H1 (cell line): ENCODE data around the gene SLC5A10. TPM values are rescaled to one million over a fixed set of nuclear protein-coding genes. Genes with fewer than 3 reads are reported as not detected.
A peak's percentile ranks its signal among the peaks of the same experiment; 100 is the strongest.

Experiments used
- CTCF ChIA-PET: fragments of 300-600 bp; sonication (Branson Sonifier 250); formaldehyde crosslinking; loops from one replicate; lab custom pipeline; 2021; ENCODE audit not compliant: partially characterized antibody; lab: Charles Lee
- POLR2A ChIA-PET: fragments of 300-600 bp; sonication (Branson Sonifier 250); formaldehyde crosslinking; loops from one replicate; lab custom pipeline; 2021; ENCODE audit warnings: inconsistent platforms; ENCODE audit not compliant: partially characterized antibody; lab: Charles Lee
- DNase-seq, 2 experiments: peaks; one replicate each; pipeline versions ENCODE4 v3.0.0 to v3.0.0-alpha.2; 2010 to 2022; ENCODE audit warnings: low spot score in 2 of 2, low read depth in 1 of 2, mixed read lengths in 1 of 2
- FAIRE-seq: peaks from 2 replicates; lab custom pipeline; 2011; peaks lifted over from hg19 to GRCh38; lab: Jason Lieb, UNC
- H2AFZ ChIP-seq: 2 replicates; pipeline ENCODE4 v1.8.1; 2012; ENCODE audit warnings: low read length, inconsistent platforms
- H2AK5ac ChIP-seq: 2 replicates; pipeline ENCODE4 v1.6.1; 2013; ENCODE audit warnings: low read depth, low read length
- H2BK120ac ChIP-seq: replicated peaks from 2 replicates; pipeline ENCODE3; 2013; ENCODE audit warnings: low read depth, low read length, inconsistent platforms
- H2BK12ac ChIP-seq: 2 replicates; pipeline ENCODE4 v1.6.1; 2013; ENCODE audit warnings: low read depth, low read length
- H2BK15ac ChIP-seq: 2 replicates; pipeline ENCODE4 v1.6.1; 2013; ENCODE audit warnings: low read length
- H2BK20ac ChIP-seq: 2 replicates; pipeline ENCODE4 v1.6.1; 2013; ENCODE audit warnings: low read length
- H2BK5ac ChIP-seq: 2 replicates; pipeline ENCODE4 v1.6.1; 2013; ENCODE audit warnings: low read depth, low read length
- H3K14ac ChIP-seq: 2 replicates; pipeline ENCODE4 v1.6.1; 2013; ENCODE audit warnings: inconsistent platforms; ENCODE audit not compliant: insufficient read length
- H3K18ac ChIP-seq: 2 replicates; pipeline ENCODE4 v1.6.1; 2013; ENCODE audit warnings: low read length; ENCODE audit errors: extremely low read depth
- H3K23ac ChIP-seq: 2 replicates; pipeline ENCODE4 v1.6.1; 2013; ENCODE audit warnings: inconsistent platforms; ENCODE audit not compliant: insufficient read length
- H3K23me2 ChIP-seq: 2 replicates; pipeline ENCODE4 v1.6.1; 2013; ENCODE audit warnings: low read depth, low read length
- H3K27ac ChIP-seq: 2 replicates; pipeline ENCODE4 v1.6.1; 2011; ENCODE audit warnings: low read depth, low read length, inconsistent platforms
- H3K27me3 ChIP-seq, 4 experiments: replicated peaks in 1 of 4; 1 replicate in 1 of 4; 2 replicates in 3 of 4; pipeline versions ENCODE4 v1.6.1 to v1.8.1; 2011 to 2013; ENCODE audit warnings: low read length in 3 of 4, mild to moderate bottlenecking in 3 of 4, inconsistent platforms in 2 of 4, mixed read lengths in 2 of 4, moderate library complexity in 1 of 4; ENCODE audit not compliant: control insufficient read depth in 3 of 4, insufficient read depth in 3 of 4; ENCODE audit errors: extremely low read depth in 1 of 4
- H3K36me3 ChIP-seq, 4 experiments: 2 replicates each; pipeline versions ENCODE4 v1.6.1 to v1.8.1; 2011 to 2013; ENCODE audit warnings: mild to moderate bottlenecking in 4 of 4, low read length in 3 of 4, moderate library complexity in 2 of 4, control low read depth in 1 of 4, inconsistent platforms in 1 of 4; ENCODE audit not compliant: insufficient read depth in 4 of 4, control insufficient read depth in 2 of 4
- H3K4ac ChIP-seq: replicated peaks from 2 replicates; pipeline ENCODE3; 2013; ENCODE audit warnings: low read length, low read depth, mixed read lengths, inconsistent platforms; ENCODE audit not compliant: insufficient read length
- H3K4me1 ChIP-seq, 4 experiments: replicated peaks in 1 of 4; 1 replicate in 1 of 4; 2 replicates in 3 of 4; pipeline versions ENCODE4 v1.6.1 to v1.8.1; 2011 to 2013; ENCODE audit warnings: low read length in 3 of 4, inconsistent platforms in 2 of 4, mixed read lengths in 1 of 4; ENCODE audit not compliant: insufficient read depth in 4 of 4, control insufficient read depth in 3 of 4
- H3K4me2 ChIP-seq, 2 experiments: 2 replicates each; pipeline versions ENCODE4 v1.6.1 to v1.8.1; 2011 to 2013; ENCODE audit warnings: low read depth in 2 of 2, low read length in 2 of 2, control low read depth in 1 of 2, inconsistent platforms in 1 of 2, mild to moderate bottlenecking in 1 of 2; ENCODE audit not compliant: insufficient read depth in 1 of 2
- H3K4me3 ChIP-seq, 4 experiments: fragments of 200-600, 300-600 bp in 1 of 4; sonication (generic), shearing (Covaris generic), sonication (Bioruptor Twin) in 1 of 4; 2 replicates each; pipeline versions ENCODE4 v1.5.1 to v1.8.1; 2011 to 2016; ENCODE audit warnings: low read length in 4 of 4, low read depth in 3 of 4, control low read depth in 2 of 4, inconsistent platforms in 2 of 4, mild to moderate bottlenecking in 2 of 4, mixed read lengths in 1 of 4, moderate library complexity in 1 of 4; ENCODE audit not compliant: insufficient read depth in 2 of 4; ENCODE audit errors: extremely low read depth in 1 of 4
- H3K56ac ChIP-seq: replicated peaks from 2 replicates; pipeline ENCODE3; 2013; ENCODE audit warnings: low read depth, mild to moderate bottlenecking, mixed read lengths, low read length, inconsistent platforms; ENCODE audit not compliant: insufficient read length
- H3K79me1 ChIP-seq: 2 replicates; pipeline ENCODE4 v1.6.1; 2013; ENCODE audit warnings: low read depth, low read length, control low read depth
- H3K79me2 ChIP-seq, 2 experiments: 2 replicates each; pipeline versions ENCODE4 v1.6.1 to v1.8.1; 2012 to 2013; ENCODE audit warnings: low read length in 2 of 2, mild to moderate bottlenecking in 2 of 2, inconsistent platforms in 1 of 2; ENCODE audit not compliant: insufficient read depth in 2 of 2, control insufficient read depth in 1 of 2
- H3K9ac ChIP-seq, 4 experiments: replicated peaks in 1 of 4; 1 replicate in 1 of 4; 2 replicates in 3 of 4; pipeline versions ENCODE4 v1.6.1 to v1.8.1; 2011 to 2013; ENCODE audit warnings: low read depth in 3 of 4, low read length in 3 of 4, control low read depth in 2 of 4, mild to moderate bottlenecking in 2 of 4, moderate library complexity in 2 of 4, inconsistent platforms in 1 of 4; ENCODE audit errors: extremely low read depth in 1 of 4
- H3K9me3 ChIP-seq, 2 experiments: 2 replicates each; pipeline versions ENCODE4 v1.6.1 to v1.8.1; 2012 to 2013; ENCODE audit warnings: mild to moderate bottlenecking in 2 of 2, moderate library complexity in 2 of 2, control low read depth in 1 of 2, inconsistent platforms in 1 of 2, low read depth in 1 of 2, low read length in 1 of 2, mixed read lengths in 1 of 2; ENCODE audit not compliant: insufficient read depth in 2 of 2
- H4K20me1 ChIP-seq, 2 experiments: replicated peaks in 1 of 2; 2 replicates each; pipeline versions ENCODE3 to v1.8.1; 2011 to 2013; ENCODE audit warnings: inconsistent platforms in 2 of 2, low read length in 2 of 2, mild to moderate bottlenecking in 1 of 2; ENCODE audit not compliant: insufficient read depth in 2 of 2, control insufficient read depth in 1 of 2
- H4K5ac ChIP-seq: 2 replicates; pipeline ENCODE4 v1.6.1; 2013; ENCODE audit warnings: low read length, low read depth, mixed read lengths, inconsistent platforms; ENCODE audit not compliant: insufficient read length
- H4K8ac ChIP-seq: 2 replicates; pipeline ENCODE4 v1.8.0; 2013; ENCODE audit warnings: mild to moderate bottlenecking, moderate library complexity, low read length, inconsistent platforms; ENCODE audit not compliant: insufficient read depth; ENCODE audit errors: extremely low read depth
- H4K91ac ChIP-seq: replicated peaks from 2 replicates; pipeline ENCODE3; 2013; ENCODE audit warnings: low read length, mixed read lengths, inconsistent platforms; ENCODE audit not compliant: insufficient read length
- BRCA1 ChIP-seq: IDR thresholded peaks from 2 replicates; pipeline ENCODE4 v1.6.1; 2012; ENCODE audit warnings: low read depth, low read length, improper control_type of control experiment
- CBX5 ChIP-seq: fragments of 300-800, 300-1000 bp; sonication (generic); IDR thresholded peaks from 2 replicates; pipeline ENCODE4 v1.7.1; 2016; ENCODE audit warnings: antibody characterized with exemption, low read length, low read depth
- FOSL1 ChIP-seq: IDR thresholded peaks from 2 replicates; pipeline ENCODE4 v1.6.1; 2011; ENCODE audit warnings: mild to moderate bottlenecking, low read depth, low read length, moderate library complexity; ENCODE audit not compliant: insufficient read depth
- GABPA ChIP-seq: IDR thresholded peaks from 2 replicates; pipeline ENCODE4 v1.6.1; 2011; ENCODE audit warnings: mild to moderate bottlenecking, low read length, moderate library complexity, borderline replicate concordance; ENCODE audit not compliant: insufficient read depth
- MAX ChIP-seq: IDR thresholded peaks from 2 replicates; pipeline ENCODE4 v1.6.1; 2012; ENCODE audit warnings: inconsistent platforms
- POU5F1 ChIP-seq: IDR thresholded peaks from 2 replicates; pipeline ENCODE4 v1.6.1; 2011; ENCODE audit warnings: low read depth, mild to moderate bottlenecking, low read length, moderate library complexity
- RNF2 ChIP-seq: fragments of 200-900, 300-1000 bp; sonication (generic); IDR thresholded peaks from 2 replicates; pipeline ENCODE4 v1.7.1; 2016; ENCODE audit warnings: borderline replicate concordance, low read depth, mild to moderate bottlenecking, antibody characterized with exemption, low read length; ENCODE audit not compliant: poor library complexity, severe bottlenecking; ENCODE audit errors: missing control alignments
- TAF7 ChIP-seq: optimal IDR thresholded peaks from 2 replicates; pipeline ENCODE3; 2011; ENCODE audit warnings: low read depth, mild to moderate bottlenecking, inconsistent platforms, low read length, moderate library complexity, borderline replicate concordance
- TBP ChIP-seq: IDR thresholded peaks from 2 replicates; pipeline ENCODE4 v1.6.1; 2011; ENCODE audit warnings: low read depth, low read length, improper control_type of control experiment
- YY1 ChIP-seq: IDR thresholded peaks from 2 replicates; pipeline ENCODE4 v1.6.1; 2011; ENCODE audit warnings: low read depth, mild to moderate bottlenecking, low read length
- WGBS, 2 experiments: shearing (Covaris generic) in 1 of 2; methylation state at CpG; one replicate each; pipeline versions ENCODE4 v1.1.6 to v1.1.7; 2013 to 2015; ENCODE audit warnings: low lambda C conversion rate in 2 of 2, mixed read lengths in 2 of 2, inconsistent platforms in 1 of 2, low coverage in 1 of 2, missing lambda C conversion rate in 1 of 2; ENCODE audit not compliant: insufficient replicate concordance in 2 of 2, insufficient coverage in 1 of 2, insufficient read length in 1 of 2; ENCODE audit errors: extremely low coverage in 1 of 2, missing lambda C conversion rate in 1 of 2; 5-methylcytosine and 5-hydroxymethylcytosine counted together
- polyA plus RNA-seq, 7 experiments: library from polyadenylated mRNA; depleted of rRNA in 3 of 7; stranded (reverse) in 5 of 7; unstranded in 2 of 7; fragments of >200 nt in 5 of 7; fragments of 200-250 nt in 2 of 7; gene quantifications; 1 replicate in 5 of 7; 2 replicates in 1 of 7; 4 replicates in 1 of 7; pipeline versions ENCODE4 v1.2.1 to v1.2.3, GENCODE V29; 2011 to 2013; ENCODE audit warnings: missing spikeins in 2 of 7, mixed read lengths in 2 of 7
- total RNA-seq: library from RNA; stranded (reverse); fragmentation: NEBNext Ultra II Directional; extraction: Animal tissue kit (Norgen Biotek cat#: 25700); gene quantifications from 2 replicates; pipeline ENCODE4 v1.2.1, GENCODE V29; 2021

SLC5A10 gene
- total and polyA plus RNA-seq, 2 of the 8 experiments (the other 6 are each of a cell fraction or from before 2014, with no cell fraction given), result 0.05 to 0.11 TPM

GRCh38 chr17:19004421-19005136 is 52.6 kb downstream of the SLC5A10 start, which contains the start of gene FAM83G:
TSS of gene FAM83G (minus strand) at chr17:19004764. CDS start at chr17:19004041, 723 bp downstream.
- Histone ChIP-seq H3K9ac (peak within 1 kb of the TSS; percentile 51 to 80 (median 60)), H3K56ac (peak within 1 kb of the TSS; percentile 37), H2BK120ac (no peak within 1 kb of the TSS), H2AFZ (peak within 1 kb of the TSS; percentile 68; the same call in 1 of the 2 replicates), H3K79me1 (peaks cover 28% of the 10 kb centered on the region), H3K36me3 (peaks cover 2 to 20% (median 6%) of the 10 kb centered on the region in 4 experiments; a peak in 6 of 8 replicates), H3K4me3 (peak within 1 kb of the TSS; percentile 54 to 92 (median 82)), H4K91ac (peak within 1 kb of the TSS; percentile 84), H4K20me1 (peaks cover 16 to 25% of the 10 kb centered on the region in 2 experiments), H3K4me1 (peaks cover 0 to 23% (median 18%) of the 10 kb centered on the region in 4 experiments; a peak in 6 of 7 replicates), H3K27me3 (no peaks in the 10 kb centered on the region), H3K27ac (peak within 1 kb of the TSS; percentile 75; the same call in 1 of the 2 replicates), H2BK12ac (0 out of 2 replicates have a peak within 1 kb of the TSS, but pooled peaks have one; percentile 84), H4K5ac (peak within 1 kb of the TSS; percentile 75), H3K79me2 (peaks cover 0 to 42% of the 10 kb centered on the region in 2 experiments; a peak in 2 of 4 replicates), H2BK5ac (peak within 1 kb of the TSS; percentile 91), H3K9me3 (peaks cover 0 to 6% of the 10 kb centered on the region in 2 experiments; a peak in 2 of 4 replicates), H3K4me2 (peak within 1 kb of the TSS; percentile 97), H2AK5ac (peak within 1 kb of the TSS; percentile 82; the same call in 1 of the 2 replicates), H4K8ac (peak within 1 kb of the TSS; percentile 92), H3K23me2 (peaks cover 10% of the 10 kb centered on the region), H3K23ac (no peak within 1 kb of the TSS), H2BK20ac (0 out of 2 replicates have a peak within 1 kb of the TSS, but pooled peaks have one; percentile 48), H3K14ac (no peak within 1 kb of the TSS), H2BK15ac (peak within 1 kb of the TSS; percentile 95; the same call in 1 of the 2 replicates), H3K4ac (no peak within 1 kb of the TSS), H3K18ac (peak within 1 kb of the TSS; percentile 95)
- ChIA-PET POLR2A (interaction anchor here (0.6 to 4.1 kb wide), 10 partner anchors 9 to 290 kb away, joined by 3 to 21 read pairs (median 3); no protein-coding TSS in a partner anchor), CTCF (interaction anchor here (0.7 to 1.3 kb wide), 3 partner anchors 11 to 44 kb away, joined by 3 to 4 read pairs (median 3); no protein-coding TSS in a partner anchor)
- no peak for FAIRE-seq
- DNase-seq, result peak; percentile 47 to 85
- WGBS, 2 experiments, result 7% methylated on average over 45 of the region's 67 CpGs; no CpG with 5 or more reads in 1 of the 2 experiments
- TF ChIP-seq MAX (peak; percentile 66), FOSL1 (no peak), TAF7 (no peak), CBX5 (no peak), YY1 (no peak), TBP (no peak), GABPA (no peak; the same call in 1 of the 2 replicates), RNF2 (no peak), BRCA1 (peak; percentile 29; the same call in 1 of the 2 replicates), POU5F1 (no peak)
